GM21723 (cell line): ENCODE data around the gene ADIG.

Experiments
- ATAC-seq: cut with Tn5 transposase; IDR thresholded peaks from one replicate; pipeline ENCODE4 v1.9.1; 2021; ENCODE audit warnings: mild to moderate bottlenecking, moderate library complexity; ENCODE audit not compliant: unreplicated experiment

ADIG gene

GRCh38 chr20:38581013-38581412 lies at the start of gene ADIG:
Gene ADIG (plus strand): TSS chr20:38581197. CDS start chr20:38581251, 54 bp downstream.
- no peak for ATAC-seq

DNA sequence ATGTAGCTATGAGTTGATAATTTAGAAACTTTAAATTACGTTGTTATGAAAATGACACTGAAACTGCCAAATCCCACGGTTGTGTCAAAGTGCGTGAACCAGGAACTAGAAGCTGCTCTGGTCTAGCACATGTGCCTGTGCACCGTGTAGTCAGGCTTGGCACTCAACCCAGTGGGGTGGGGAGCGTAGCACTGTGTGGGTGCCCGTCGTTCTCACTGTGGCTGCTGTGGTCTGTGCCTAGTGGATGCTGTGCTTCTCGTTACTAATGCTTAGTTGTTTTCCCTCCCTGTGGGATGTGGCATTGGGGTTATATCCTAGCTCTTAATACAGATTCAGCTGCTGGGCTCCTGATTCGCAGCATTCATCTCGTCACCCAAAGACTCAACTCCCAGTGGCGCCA lies 46.2 kb upstream of the ADIG start:
- ATAC-seq = no peak

GRCh38 chr20:38536310-38536709 lies 44.7 kb upstream of the ADIG start:
- no peak for ATAC-seq

- ATAC-seq = no peak
These were observed 43.8 kb upstream of the ADIG start for GRCh38 chr20:38537176-38537575.

DNA sequence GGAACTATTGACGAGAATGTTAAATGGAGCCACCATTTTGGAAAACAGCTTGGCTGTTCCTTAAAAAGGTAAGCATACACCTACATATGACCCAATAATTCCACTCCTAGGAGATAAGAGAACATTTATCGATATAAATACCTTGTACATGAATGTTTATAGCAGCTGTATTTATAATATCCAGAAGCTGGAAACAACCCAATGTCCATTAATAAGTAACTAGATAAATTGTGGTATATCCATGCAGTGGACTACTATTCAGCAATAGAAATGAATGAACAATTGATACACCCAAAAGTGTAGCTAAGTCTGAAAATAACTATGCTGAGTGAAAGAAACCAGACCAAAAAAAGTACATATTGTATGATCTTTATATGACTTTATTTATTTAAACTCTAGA lies 42.2 kb upstream of the ADIG start:
- no peak for ATAC-seq

- no peak for ATAC-seq
These were observed 37.7 kb upstream of the ADIG start for GRCh38 chr20:38543014-38543906.

GRCh38 chr20:38545771-38546170 lies 35.2 kb upstream of the ADIG start:
- no peak for ATAC-seq

- ATAC-seq = no peak
These were observed 33.5 kb upstream of the ADIG start for GRCh38 chr20:38547288-38548085.

DNA sequence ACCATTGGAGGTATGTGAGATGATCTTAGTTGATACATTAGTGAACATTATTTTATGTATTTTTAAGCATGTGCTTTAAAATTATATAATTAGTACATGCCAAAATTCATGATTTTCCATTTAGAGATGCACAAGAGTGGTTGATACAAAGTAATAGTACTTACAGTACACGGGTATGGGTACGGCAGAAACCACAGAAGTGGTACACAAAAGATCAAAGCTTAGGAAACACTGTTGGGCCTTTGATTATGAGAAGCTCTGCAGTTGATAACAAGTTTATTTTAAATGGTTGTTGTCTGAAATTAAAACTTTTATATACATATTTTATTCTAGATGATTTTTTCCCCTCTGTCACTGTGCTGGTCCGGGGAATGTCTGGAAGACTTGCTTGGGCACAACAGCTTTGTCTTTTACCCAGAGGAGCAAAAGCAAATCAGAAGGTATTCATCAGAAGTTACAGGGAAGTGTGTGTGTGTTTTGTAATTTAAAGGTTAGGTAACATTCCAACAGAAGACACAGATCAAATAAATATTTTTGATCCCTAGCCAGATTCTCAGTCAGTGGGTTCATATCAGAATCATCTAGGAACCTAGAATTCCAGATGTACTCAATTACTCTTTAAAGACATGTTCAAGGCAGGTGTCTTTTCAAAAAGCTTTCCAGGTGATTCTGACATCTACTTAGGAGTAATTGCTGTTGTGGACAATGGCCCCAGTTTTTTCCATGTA lies 32.5 kb upstream of the ADIG start:
- ATAC-seq = no peak

- no peak for ATAC-seq
These were observed 30.7 kb upstream of the ADIG start for GRCh38 chr20:38550274-38550673.

- no peak for ATAC-seq
These were observed 29.9 kb upstream of the ADIG start for GRCh38 chr20:38551056-38551626.

DNA sequence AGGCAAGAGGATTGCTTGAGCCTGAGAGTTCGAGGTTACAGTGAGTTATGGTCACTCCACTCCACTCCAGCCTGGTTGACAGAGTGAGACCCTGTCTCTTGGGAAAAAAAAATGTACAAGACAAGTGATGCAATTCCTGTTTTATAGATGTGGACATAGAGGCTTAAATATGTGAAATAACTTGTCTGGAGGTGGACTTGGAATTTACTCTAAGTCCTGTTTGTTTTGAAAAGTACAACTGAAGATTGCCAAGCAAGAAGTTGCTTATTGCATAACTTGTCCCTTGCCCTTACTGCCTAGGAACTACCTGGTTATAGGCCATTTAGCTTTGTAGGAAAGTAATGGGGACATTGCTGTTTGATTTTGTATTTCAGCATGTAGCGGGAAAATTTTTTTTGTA lies 26.0 kb upstream of the ADIG start:
- no peak for ATAC-seq

DNA sequence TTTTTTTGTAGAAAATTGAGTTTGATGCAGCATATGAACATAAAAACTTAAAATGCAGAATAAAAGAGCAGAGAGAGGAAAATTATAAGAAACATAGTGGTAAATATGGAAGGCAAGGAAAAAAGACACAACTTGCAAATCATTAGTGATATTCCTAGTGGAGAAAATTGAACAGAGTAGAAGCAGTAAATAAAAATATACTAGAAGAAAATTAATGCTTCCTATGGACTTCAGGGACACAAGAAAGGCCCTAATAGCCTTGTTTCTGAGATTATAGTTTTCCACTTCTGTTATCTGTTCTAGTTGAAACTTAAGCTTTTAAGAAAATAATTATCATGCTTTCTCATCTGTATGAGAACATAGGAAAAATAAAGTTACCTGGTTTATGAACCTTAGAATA lies 25.6 kb upstream of the ADIG start:
- no peak for ATAC-seq

DNA sequence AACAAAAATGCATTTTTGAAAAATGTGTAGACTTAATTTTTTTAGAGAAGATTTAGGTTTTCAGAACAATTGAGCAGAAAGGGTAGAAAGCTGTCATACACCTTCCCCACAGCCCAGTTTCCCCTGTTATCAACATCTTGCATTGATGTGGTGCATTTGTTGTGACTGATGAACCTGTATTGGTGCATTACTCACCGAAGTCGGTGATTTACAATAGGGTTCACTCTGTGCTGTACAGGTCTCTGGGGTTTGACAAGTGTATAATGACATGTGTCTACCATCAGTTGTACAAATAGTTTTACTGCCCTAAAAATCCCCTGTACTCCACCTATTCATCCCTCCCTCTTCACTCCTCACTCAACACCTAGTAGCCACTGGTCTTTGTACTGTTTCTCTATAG lies 23.8 kb upstream of the ADIG start:
- ATAC-seq = no peak

DNA sequence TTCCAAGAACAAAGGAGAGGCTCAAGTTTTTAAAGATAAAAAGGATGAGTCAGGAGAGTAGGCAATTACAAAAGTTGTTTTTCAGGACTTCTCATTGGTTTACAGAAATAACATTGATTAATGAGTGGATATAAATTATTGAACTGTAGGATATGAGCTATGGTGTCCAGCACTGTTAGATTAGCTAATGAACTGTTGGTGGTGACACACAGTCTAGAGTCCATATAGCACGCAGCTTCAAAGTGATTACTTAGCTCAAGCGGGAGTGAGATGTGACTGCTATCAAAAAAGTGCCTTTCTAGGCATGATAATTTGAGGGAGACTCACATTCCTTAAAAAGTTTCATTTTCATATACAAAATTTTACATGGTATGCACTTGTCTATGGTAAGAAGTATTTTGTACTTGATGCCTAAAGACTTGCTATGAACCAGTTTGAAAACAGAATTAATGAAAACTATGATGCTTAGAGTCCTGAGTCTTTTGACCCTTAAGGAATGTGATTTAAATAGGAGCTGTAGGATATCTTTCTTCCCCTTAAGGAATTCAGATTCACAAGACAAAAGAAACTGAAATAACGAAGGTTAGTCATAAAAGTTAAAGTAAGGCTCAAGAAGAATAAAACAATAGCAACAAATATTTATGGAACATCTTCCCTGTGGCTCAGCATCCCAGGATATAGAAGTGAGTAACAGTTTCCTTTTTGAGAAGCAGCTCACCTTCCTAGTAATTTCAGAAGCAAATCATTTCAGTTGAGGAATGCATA lies 22.2 kb upstream of the ADIG start:
- no peak for ATAC-seq

DNA sequence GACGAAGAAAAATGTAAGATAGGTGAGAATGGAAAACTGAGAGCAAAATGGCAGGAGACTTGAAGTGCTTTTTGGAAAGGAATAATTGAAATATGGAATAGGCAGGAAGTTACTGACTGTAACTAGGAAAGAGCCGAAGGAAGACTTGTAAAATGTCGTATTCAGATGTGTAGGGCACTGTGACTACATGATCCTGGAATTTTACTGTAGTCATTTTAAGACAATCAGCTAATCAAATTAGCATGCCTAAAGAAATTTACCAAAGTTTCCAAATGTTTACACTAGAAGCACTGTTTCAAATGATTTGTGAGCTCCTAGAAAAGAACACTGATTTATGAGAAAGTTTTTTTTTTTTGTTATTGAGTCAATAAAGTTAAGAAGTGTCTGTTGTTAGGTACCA lies 21.2 kb upstream of the ADIG start:
- ATAC-seq = no peak

DNA sequence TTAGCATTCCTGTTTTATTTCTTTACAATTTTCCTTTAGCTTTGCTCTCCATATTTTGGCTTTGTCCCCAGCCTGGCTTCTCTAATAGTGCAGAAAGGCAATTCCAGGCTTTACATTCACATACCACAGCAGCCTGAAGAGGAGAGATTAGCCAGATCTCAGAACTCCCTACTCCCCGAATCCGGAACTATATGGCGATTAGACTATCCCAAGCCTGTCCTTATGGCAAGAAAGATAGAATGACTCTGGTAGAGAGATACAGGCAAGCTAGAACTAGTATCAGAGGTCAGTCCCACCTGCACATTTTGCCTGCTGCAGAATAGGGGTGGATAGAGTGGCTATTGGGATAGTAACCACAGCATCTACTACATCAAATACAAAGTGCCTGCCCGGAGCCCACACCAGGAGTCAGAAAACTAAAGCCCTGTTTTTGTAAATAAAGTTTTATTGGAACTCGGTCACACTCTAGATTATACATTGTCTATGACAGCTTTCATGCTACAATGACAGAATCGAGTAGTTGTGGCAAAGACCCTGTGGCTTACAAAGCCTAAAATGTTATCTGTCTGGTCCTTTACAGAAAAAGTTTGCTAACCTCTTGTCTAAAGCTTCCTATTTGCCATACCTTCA lies 17.1 kb upstream of the ADIG start:
- no peak for ATAC-seq

GRCh38 chr20:38564680-38565079 lies 16.3 kb upstream of the ADIG start:
- no peak for ATAC-seq

DNA sequence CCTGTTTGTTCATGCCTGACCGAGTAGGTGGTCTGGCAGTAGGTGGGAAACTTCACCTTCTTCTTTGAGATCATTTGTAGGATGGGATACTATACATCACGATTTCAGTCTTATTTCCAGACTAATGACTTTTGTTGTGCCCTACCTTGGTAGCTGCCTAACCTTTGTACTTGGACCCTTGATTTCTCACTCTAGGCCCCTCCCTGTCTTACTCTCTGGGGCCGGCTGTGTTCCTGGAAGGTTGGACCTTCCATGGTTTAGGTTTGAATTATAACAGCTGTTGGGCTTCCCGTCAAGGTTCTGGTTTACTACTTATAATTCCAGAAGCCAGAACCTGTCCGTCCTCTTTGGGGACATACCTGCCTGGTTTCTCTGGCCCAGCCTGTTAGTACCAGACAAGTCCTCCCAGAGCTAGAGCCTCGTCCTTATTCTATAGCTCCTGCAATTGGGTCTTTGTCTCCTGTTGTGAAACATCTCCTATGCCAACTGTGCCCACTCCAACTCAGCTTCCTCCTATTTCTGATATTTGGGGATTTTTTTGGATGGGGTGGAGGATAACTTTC lies 14.9 kb upstream of the ADIG start:
- no peak for ATAC-seq
